Coronary artery (tissue), 2 donors: ENCODE data around the gene BAZ1A.

ENCODE experiments used
- DNase-seq: peaks from one replicate; pipeline ENCODE4 v3.0.0-alpha.2; 2017; ENCODE audit warnings: low spot score
- H3K27ac ChIP-seq, 2 donors: fragments of 200-600 bp; sonication (generic); one replicate each; pipeline ENCODE4 v1.5.1; 2016 to 2019
- H3K4me3 ChIP-seq: fragments of 200-600 bp; sonication (generic); 2 replicates; pipeline ENCODE4 v1.5.1; 2016; ENCODE audit warnings: mild to moderate bottlenecking, moderate library complexity
- CTCF ChIP-seq: fragments of 200-600 bp; sonication (generic); IDR thresholded peaks from one replicate; pipeline ENCODE4 v1.5.1; 2019; ENCODE audit warnings: antibody characterized with exemption

Gene BAZ1A

GRCh38 chr14:34858765-34859164, 16.4 kb downstream of the BAZ1A start:
- no peak for TF ChIP-seq CTCF
- no peak for DNase-seq
- Histone ChIP-seq H3K4me3 (no peak overlapping the region), H3K27ac (no peak overlapping the region)

- Histone ChIP-seq H3K4me3 (no peak overlapping the region), H3K27ac (no peak overlapping the region)
- TF ChIP-seq CTCF, result no peak
- DNase-seq, result no peak
These were observed 17.3 kb downstream of the BAZ1A start for GRCh38 chr14:34857689-34858449.

- H3K27ac ChIP-seq, result no peak overlapping the region
- H3K4me3 ChIP-seq, result no peak overlapping the region
- DNase-seq, result no peak
- TF ChIP-seq CTCF, result no peak
These were observed 22.1 kb downstream of the BAZ1A start for GRCh38 chr14:34853041-34853440.

- Histone ChIP-seq H3K27ac (no peak overlapping the region), H3K4me3 (no peak overlapping the region)
- no peak for TF ChIP-seq CTCF
These were observed 23.8 kb downstream of the BAZ1A start for GRCh38 chr14:34851395-34851794.

GRCh38 chr14:34845869-34846268, 29.3 kb downstream of the BAZ1A start:
- Histone ChIP-seq H3K27ac (no peak overlapping the region), H3K4me3 (no peak overlapping the region)
- no peak for DNase-seq
- no peak for TF ChIP-seq CTCF

More at GRCh38 chr14:34851395-34851794, 23.8 kb downstream of the BAZ1A start:
- no peak for DNase-seq

- no peak for DNase-seq
- H3K4me3 ChIP-seq, result no peak overlapping the region
- H3K27ac ChIP-seq, result no peak overlapping the region
- TF ChIP-seq CTCF, result no peak
These were observed 32.1 kb downstream of the BAZ1A start for GRCh38 chr14:34843011-34843554.

- Histone ChIP-seq H3K4me3 (no peak overlapping the region), H3K27ac (no peak overlapping the region)
- no peak for TF ChIP-seq CTCF
- DNase-seq, result no peak
These were observed 37.3 kb downstream of the BAZ1A start for GRCh38 chr14:34837801-34838322.
